ENCODE data around the gene KIF5C. TPM values are rescaled to one million over a fixed set of nuclear protein-coding genes. Genes with fewer than 3 reads are reported as not detected.

KIF5C gene
- total and polyA plus RNA-seq, 2 of the 13 experiments (the other 11 are each of a cell fraction or from before 2014, with no cell fraction given): 0.15 to 0.20 TPM

DNA sequence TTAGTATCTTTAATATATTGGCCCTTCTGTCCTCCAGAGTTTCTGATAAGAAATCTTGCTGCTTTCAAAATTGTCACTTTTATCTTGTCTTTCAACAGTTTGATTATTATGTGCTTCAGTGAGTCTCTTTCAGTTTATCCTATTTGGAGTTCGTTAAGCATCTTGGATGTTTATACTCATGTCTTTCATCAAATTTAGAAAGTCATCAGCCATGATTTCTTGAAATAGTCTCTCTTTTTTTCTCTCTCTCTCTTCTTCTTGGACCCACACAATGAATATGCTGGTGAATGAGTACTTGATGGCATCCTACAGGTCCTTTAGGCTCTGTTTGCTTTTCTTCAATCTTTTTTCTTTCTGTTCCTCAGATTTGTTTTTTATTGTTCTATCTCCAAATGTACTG is 26.9 kb upstream of the KIF5C start:
- CTCF ChIA-PET (ENCODE audit: low intra/inter-chr PET ratio, low total read pairs): no interaction called here
- Histone ChIP-seq H3K4me2 (ENCODE audit: low read depth, low read length) (no peak overlapping the region), H3K4me3 (replicated peaks in 1 of 3; ENCODE audit: insufficient read depth in 1 of 3, low read depth in 2 of 3, low read length in 3 of 3) (no peak overlapping the region), H3K9me3 (ENCODE audit: low read length) (no peaks in the 10 kb centered on the region; the same call in 1 of the 2 replicates), H3K27me3 (ENCODE audit: control insufficient read depth in 1 of 2, insufficient read depth in 2 of 2, low read length in 2 of 2) (peaks cover 2% of the 10 kb centered on the region in 2 experiments; a peak in 1 of 5 replicates), H2AFZ (ENCODE audit: low read length) (no peak overlapping the region), H3K4me1 (ENCODE audit: insufficient read depth, low read length) (no peaks in the 10 kb centered on the region), H3K36me3 (replicated peaks in 1 of 2; ENCODE audit: control insufficient read depth in 1 of 2, insufficient read depth in 2 of 2, low read length in 2 of 2) (no peaks in the 10 kb centered on the region), H3K27ac (ENCODE audit: extremely low read length, insufficient read depth, low read length) (no peak overlapping the region), H3K79me2 (ENCODE audit: insufficient read depth, low read length) (no peaks in the 10 kb centered on the region), H4K20me1 (ENCODE audit: insufficient read depth, low read length) (no peaks in the 10 kb centered on the region), H3K9ac (ENCODE audit: insufficient read depth, low read depth, low read length) (no peak overlapping the region)
- POLR2A ChIA-PET: no interaction called here
- TF ChIP-seq, protein P1, sequence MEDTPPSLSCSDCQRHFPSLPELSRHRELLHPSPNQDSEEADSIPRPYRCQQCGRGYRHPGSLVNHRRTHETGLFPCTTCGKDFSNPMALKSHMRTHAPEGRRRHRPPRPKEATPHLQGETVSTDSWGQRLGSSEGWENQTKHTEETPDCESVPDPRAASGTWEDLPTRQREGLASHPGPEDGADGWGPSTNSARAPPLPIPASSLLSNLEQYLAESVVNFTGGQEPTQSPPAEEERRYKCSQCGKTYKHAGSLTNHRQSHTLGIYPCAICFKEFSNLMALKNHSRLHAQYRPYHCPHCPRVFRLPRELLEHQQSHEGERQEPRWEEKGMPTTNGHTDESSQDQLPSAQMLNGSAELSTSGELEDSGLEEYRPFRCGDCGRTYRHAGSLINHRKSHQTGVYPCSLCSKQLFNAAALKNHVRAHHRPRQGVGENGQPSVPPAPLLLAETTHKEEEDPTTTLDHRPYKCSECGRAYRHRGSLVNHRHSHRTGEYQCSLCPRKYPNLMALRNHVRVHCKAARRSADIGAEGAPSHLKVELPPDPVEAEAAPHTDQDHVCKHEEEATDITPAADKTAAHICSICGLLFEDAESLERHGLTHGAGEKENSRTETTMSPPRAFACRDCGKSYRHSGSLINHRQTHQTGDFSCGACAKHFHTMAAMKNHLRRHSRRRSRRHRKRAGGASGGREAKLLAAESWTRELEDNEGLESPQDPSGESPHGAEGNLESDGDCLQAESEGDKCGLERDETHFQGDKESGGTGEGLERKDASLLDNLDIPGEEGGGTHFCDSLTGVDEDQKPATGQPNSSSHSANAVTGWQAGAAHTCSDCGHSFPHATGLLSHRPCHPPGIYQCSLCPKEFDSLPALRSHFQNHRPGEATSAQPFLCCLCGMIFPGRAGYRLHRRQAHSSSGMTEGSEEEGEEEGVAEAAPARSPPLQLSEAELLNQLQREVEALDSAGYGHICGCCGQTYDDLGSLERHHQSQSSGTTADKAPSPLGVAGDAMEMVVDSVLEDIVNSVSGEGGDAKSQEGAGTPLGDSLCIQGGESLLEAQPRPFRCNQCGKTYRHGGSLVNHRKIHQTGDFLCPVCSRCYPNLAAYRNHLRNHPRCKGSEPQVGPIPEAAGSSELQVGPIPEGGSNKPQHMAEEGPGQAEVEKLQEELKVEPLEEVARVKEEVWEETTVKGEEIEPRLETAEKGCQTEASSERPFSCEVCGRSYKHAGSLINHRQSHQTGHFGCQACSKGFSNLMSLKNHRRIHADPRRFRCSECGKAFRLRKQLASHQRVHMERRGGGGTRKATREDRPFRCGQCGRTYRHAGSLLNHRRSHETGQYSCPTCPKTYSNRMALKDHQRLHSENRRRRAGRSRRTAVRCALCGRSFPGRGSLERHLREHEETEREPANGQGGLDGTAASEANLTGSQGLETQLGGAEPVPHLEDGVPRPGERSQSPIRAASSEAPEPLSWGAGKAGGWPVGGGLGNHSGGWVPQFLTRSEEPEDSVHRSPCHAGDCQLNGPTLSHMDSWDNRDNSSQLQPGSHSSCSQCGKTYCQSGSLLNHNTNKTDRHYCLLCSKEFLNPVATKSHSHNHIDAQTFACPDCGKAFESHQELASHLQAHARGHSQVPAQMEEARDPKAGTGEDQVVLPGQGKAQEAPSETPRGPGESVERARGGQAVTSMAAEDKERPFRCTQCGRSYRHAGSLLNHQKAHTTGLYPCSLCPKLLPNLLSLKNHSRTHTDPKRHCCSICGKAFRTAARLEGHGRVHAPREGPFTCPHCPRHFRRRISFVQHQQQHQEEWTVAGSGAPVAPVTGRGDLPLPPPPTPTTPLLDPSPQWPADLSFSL (CRISPR knock-in tag; IDR thresholded peaks at IDR 0.05): no peak
- TF ChIP-seq ATF1 (CRISPR knock-in tag; IDR thresholded peaks at IDR 0.05): no peak
- intact Hi-C loops (cut with micrococcal nuclease; ENCODE audit: unreplicated experiment) (no loop called here), in situ Hi-C loops (cut with HindIII; ENCODE audit: extremely low pct_ligation_motif_present, low pct_unique_long_range_greater_than_20kb) (no loop called here)
- no peak for ATAC-seq
- BruUV-seq (replicated peaks): no TSS peak
- FAIRE-seq: no peak
- DNase-seq (ENCODE audit: low spot score): no peak
- WGBS (ENCODE audit: low lambda C conversion rate): 0% methylated on average over 1 of the region's 1 CpG
